Lower lobe of right lung (tissue), 2 donors: Measurements from ENCODE around the gene LCTL. TPM values are rescaled to one million over a fixed set of nuclear protein-coding genes. Genes with fewer than 3 reads are reported as not detected.
"Not testable (repeated sequence)": the region's sequence is repeated elsewhere in the genome, so short reads cannot be mapped to it uniquely, and the experiment has no call there.

Source experiments
- ATAC-seq, 2 donors: fragments of 200-7000 bp; cut with Tn5 transposase; one replicate each; pipeline ENCODE4 v1.9.1; 2020 to 2022; ENCODE audit warnings: mild to moderate bottlenecking in 2 of 2, moderate library complexity in 2 of 2
- DNase-seq: peaks from one replicate; pipeline ENCODE4 v3.0.0-alpha.2; 2020
- H3K27ac ChIP-seq: fragments of 200-600 bp; one replicate; pipeline ENCODE4 v1.8.0; 2022
- H3K27me3 ChIP-seq: fragments of 200-600 bp; one replicate; pipeline ENCODE4 v1.8.0; 2022; ENCODE audit warnings: low read depth
- H3K36me3 ChIP-seq: fragments of 200-600 bp; one replicate; pipeline ENCODE4 v1.8.0; 2022; ENCODE audit warnings: mild to moderate bottlenecking
- H3K4me1 ChIP-seq: fragments of 200-600 bp; one replicate; pipeline ENCODE4 v1.8.0; 2022
- H3K4me3 ChIP-seq: fragments of 200-600 bp; one replicate; pipeline ENCODE4 v1.8.0; 2022; ENCODE audit warnings: mild to moderate bottlenecking
- H3K9me3 ChIP-seq: fragments of 200-600 bp; one replicate; pipeline ENCODE4 v1.8.0; 2022
- intact Hi-C: fragments of 100-400 bp; cut with DNase I; formaldehyde crosslinking; loops from one replicate; pipeline ENCODE4 v1.11.0; 2022
- total RNA-seq: library from RNA; stranded (reverse); fragmentation: NEBNext Ultra II Directional; extraction: Animal tissue kit (Norgen Biotek cat#: 25700); gene quantifications from one replicate; pipeline ENCODE4 v1.2.1, GENCODE V29; 2021
- TF ChIP-seq, protein P1 (sequence below): fragments of 200-600 bp; IDR thresholded peaks from one replicate; pipeline ENCODE4 v1.8.0; 2022; ENCODE audit warnings: antibody characterized with exemption, mild to moderate bottlenecking
- donor health status: DM: no; HTN: yes; CAD: no; lungs with severe emphysema.

LCTL gene
- total RNA-seq, 1 donor from 2014 or later: not detected

DNA sequence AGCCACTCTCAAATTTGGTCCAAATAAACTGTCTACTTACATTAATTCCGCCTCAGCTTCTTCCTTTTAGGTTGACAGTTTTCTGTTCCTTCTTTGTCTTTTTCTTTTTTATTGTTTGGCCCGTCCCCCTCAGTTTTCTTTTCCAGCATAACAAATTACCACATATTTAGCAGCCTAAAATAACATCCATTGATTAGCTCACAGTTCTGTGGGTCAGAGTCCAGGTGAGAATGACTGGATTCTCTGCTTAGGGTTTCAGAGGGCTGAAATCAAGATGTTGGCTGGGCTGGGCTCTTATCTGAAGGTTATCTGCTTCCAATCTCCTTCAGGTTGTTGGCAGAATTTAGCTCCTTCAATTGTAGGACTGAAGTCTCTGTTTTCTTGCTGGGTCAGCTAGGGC, 24.6 kb upstream of the LCTL start:
- intact Hi-C loops: no loop called here
- H3K4me1 ChIP-seq: peaks cover 9% of the 10 kb centered on the region
- ATAC-seq (no peak), DNase-seq (no peak)
- H3K27me3 ChIP-seq: no peaks in the 10 kb centered on the region
- no peak overlapping the region for H3K4me3 ChIP-seq
- no peaks in the 10 kb centered on the region for H3K36me3 ChIP-seq
- no peak overlapping the region for H3K27ac ChIP-seq
- TF ChIP-seq, protein P1, sequence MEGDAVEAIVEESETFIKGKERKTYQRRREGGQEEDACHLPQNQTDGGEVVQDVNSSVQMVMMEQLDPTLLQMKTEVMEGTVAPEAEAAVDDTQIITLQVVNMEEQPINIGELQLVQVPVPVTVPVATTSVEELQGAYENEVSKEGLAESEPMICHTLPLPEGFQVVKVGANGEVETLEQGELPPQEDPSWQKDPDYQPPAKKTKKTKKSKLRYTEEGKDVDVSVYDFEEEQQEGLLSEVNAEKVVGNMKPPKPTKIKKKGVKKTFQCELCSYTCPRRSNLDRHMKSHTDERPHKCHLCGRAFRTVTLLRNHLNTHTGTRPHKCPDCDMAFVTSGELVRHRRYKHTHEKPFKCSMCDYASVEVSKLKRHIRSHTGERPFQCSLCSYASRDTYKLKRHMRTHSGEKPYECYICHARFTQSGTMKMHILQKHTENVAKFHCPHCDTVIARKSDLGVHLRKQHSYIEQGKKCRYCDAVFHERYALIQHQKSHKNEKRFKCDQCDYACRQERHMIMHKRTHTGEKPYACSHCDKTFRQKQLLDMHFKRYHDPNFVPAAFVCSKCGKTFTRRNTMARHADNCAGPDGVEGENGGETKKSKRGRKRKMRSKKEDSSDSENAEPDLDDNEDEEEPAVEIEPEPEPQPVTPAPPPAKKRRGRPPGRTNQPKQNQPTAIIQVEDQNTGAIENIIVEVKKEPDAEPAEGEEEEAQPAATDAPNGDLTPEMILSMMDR: no peak
- no peaks in the 10 kb centered on the region for H3K9me3 ChIP-seq

DNA sequence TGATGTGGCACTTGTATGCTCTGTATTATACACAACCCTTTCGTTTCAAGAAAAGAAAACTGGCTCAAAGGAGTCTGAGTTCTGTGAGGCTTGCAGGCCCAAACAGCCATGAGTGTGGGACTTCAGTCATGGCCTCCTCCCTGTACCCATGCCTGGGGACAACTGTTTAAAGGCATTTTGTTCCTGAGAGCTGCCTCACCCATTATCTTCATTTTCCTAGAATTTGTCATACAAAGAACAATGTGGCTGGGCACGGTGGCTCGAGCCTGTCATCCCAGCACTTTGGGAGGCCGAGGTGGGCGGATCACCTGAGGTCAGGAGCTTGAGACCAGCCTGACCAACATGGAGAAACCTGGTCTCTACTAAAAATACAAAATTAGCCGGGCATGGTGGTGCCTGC, 23.6 kb upstream of the LCTL start:
- H3K36me3 ChIP-seq, H3K4me1 ChIP-seq, intact Hi-C loops, H3K27me3 ChIP-seq, H3K27ac ChIP-seq, H3K9me3 ChIP-seq, H3K4me3 ChIP-seq, ATAC-seq: not testable (repeated sequence)
- DNase-seq: peak; percentile 13

DNA sequence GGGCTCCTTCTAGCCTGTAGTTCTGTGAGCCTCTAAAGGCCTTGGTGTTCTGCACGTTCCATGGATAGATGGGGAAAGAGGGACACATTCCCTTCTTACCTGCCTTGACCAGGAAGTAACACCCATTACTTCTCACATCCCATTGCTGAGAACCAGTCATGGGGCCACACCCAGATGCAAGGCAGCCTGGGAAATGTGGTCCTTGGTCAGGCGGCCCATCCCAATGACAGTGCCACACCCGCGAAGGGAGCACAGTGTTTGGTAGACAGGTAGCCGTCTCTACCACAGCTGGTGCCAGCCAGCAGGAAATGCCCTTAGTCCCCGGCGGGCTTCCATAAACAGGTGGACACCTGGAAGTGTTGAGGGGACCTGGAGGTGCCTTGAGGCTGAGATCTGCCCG, 23.2 kb upstream of the LCTL start:
- TF ChIP-seq, protein P1: no peak
- H3K27me3 ChIP-seq: no peaks in the 10 kb centered on the region
- intact Hi-C loops: no loop called here
- no peak overlapping the region for H3K4me3 ChIP-seq
- peaks cover 9% of the 10 kb centered on the region for H3K4me1 ChIP-seq
- no peak overlapping the region for H3K27ac ChIP-seq
- no peaks in the 10 kb centered on the region for H3K36me3 ChIP-seq
- DNase-seq: peak; percentile 24
- ATAC-seq: no peak
- H3K9me3 ChIP-seq: no peaks in the 10 kb centered on the region

DNA sequence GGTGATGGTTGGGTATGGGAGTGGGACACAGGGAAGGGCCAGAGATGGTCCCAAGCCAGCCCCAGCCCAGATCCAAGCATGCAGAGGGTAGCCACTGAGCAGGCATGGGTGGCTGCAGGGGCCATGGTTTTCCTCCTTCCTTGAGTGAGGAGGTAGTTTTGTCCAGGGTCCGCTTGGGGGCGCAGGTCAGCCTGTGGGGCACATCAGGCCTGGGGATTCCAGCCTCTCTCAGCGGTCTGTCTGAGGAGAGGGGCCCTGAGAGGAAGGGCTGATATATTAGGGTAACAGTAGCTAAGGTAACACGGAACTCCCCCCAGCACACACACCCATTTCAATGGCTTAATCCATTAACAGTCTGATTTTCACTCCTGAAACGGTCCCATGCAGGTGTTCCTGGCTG, 22.7 kb upstream of the LCTL start:
- Histone ChIP-seq H3K4me1 (peaks cover 9% of the 10 kb centered on the region), H3K9me3 (no peaks in the 10 kb centered on the region), H3K4me3 (no peak overlapping the region), H3K36me3 (no peaks in the 10 kb centered on the region), H3K27ac (no peak overlapping the region), H3K27me3 (no peaks in the 10 kb centered on the region)
- peak; percentile 30 for DNase-seq
- intact Hi-C loops: no loop called here
- ATAC-seq: peak in 1 of 2 donors; percentile 11
- TF ChIP-seq, protein P1: no peak

DNA sequence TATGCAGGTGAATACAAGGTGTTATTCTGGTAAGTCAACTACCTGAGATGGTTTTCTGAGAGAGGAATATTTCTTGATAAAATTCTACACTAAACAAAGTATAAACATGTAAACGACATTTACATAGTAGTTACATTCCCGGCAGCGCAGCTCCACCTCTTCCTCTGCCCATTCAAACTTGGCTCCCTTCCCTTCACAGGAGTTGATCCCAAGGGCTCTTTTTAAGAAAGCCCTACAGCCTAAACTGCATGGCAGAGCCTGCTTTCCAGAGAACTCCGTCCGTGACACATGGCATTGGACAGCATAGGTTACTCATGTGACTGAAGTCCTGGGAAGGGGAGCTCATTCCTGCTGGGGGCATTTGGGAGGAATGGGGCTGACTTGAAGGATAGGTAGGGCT, 22.0 kb upstream of the LCTL start:
- Histone ChIP-seq H3K9me3 (no peaks in the 10 kb centered on the region), H3K36me3 (no peaks in the 10 kb centered on the region), H3K4me3 (no peak overlapping the region), H3K27ac (no peak overlapping the region), H3K4me1 (peaks cover 9% of the 10 kb centered on the region), H3K27me3 (no peaks in the 10 kb centered on the region)
- intact Hi-C loops: no loop called here
- DNase-seq: no peak
- peak; percentile 64 to 74 for ATAC-seq
- TF ChIP-seq, protein P1: no peak

DNA sequence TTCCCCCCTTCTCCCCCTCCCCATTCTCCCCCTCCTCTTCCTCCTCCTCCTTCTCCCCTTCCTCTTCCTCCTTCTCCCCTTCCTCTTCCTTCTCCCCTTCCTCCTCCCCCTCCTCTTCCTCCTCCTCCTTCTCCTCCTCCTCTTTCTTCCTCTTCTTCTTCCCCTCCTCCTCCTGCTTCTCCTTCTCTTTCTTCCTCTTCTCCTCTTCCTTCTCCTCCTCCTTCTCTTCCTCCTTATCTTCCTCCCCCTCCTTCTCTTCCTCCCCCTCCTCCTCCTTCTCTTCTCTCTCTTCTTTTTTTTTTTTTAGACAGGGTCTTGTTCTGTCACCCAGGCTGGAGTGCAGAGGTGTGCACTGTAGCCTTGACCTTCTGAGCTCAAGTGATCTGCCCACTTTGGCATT, 21.2 kb upstream of the LCTL start:
- intact Hi-C loops: no loop called here
- TF ChIP-seq, protein P1: no peak
- ATAC-seq (no peak), DNase-seq (no peak)
- H3K27ac ChIP-seq: no peak overlapping the region
- H3K9me3 ChIP-seq: no peaks in the 10 kb centered on the region
- no peak overlapping the region for H3K4me3 ChIP-seq
- no peaks in the 10 kb centered on the region for H3K36me3 ChIP-seq
- H3K27me3 ChIP-seq: no peaks in the 10 kb centered on the region
- H3K4me1 ChIP-seq: peaks cover 9% of the 10 kb centered on the region
